MCF 10A (cell line): ENCODE data around the gene PDHX. TPM values are rescaled to one million over a fixed set of nuclear protein-coding genes. Genes with fewer than 3 reads are reported as not detected.
"Not testable (repeated sequence)": the region's sequence is repeated elsewhere in the genome, so short reads cannot be mapped to it uniquely, and the experiment has no call there.

Experiments
- BruUV-seq: library from RNA; stranded (reverse); fragments of 400-500 nt; replicated peaks from 2 replicates; lab custom pipeline; 2021; lab: Mats Ljungman, UMichigan
- CTCF ChIA-PET: fragments of 300-600 bp; sonication (Branson Sonifier 250); formaldehyde crosslinking; extraction: SDS; loops from one replicate; lab custom pipeline; 2021; ENCODE audit warnings: antibody characterized with exemption, inconsistent platforms; lab: Yijun Ruan, JAX
- POLR2A ChIA-PET: fragments of 300-600, 350-650 bp; sonication (Branson Sonifier 250); formaldehyde crosslinking; extraction: SDS; loops from one replicate; lab custom pipeline; 2020; ENCODE audit warnings: antibody characterized with exemption, inconsistent platforms; lab: Yijun Ruan, JAX
- DNase-seq: peaks from one replicate; pipeline ENCODE4 v3.0.0-alpha.2; 2018; ENCODE audit not compliant: unreplicated experiment
- H3K27ac Mint-ChIP-seq: one replicate; pipeline ENCODE4 v1.8.0; 2022; ENCODE audit warnings: mild to moderate bottlenecking, low read depth, mixed read lengths; ENCODE audit not compliant: unreplicated experiment
- H3K27me3 Mint-ChIP-seq: one replicate; pipeline ENCODE4 v1.8.0; 2022; ENCODE audit warnings: mixed read lengths; ENCODE audit not compliant: insufficient read depth, unreplicated experiment
- H3K36me3 Mint-ChIP-seq: one replicate; pipeline ENCODE4 v1.8.0; 2022; ENCODE audit warnings: mild to moderate bottlenecking, moderate library complexity, mixed read lengths; ENCODE audit not compliant: insufficient read depth, unreplicated experiment
- H3K4me1 Mint-ChIP-seq: one replicate; pipeline ENCODE4 v1.8.0; 2022; ENCODE audit warnings: mixed read lengths; ENCODE audit not compliant: insufficient read depth, unreplicated experiment
- H3K4me3 Mint-ChIP-seq: one replicate; pipeline ENCODE4 v1.8.0; 2022; ENCODE audit warnings: mild to moderate bottlenecking, moderate library complexity, mixed read lengths; ENCODE audit not compliant: unreplicated experiment
- H3K9me3 Mint-ChIP-seq: one replicate; pipeline ENCODE4 v1.8.0; 2022; ENCODE audit warnings: mixed read lengths; ENCODE audit not compliant: unreplicated experiment
- intact Hi-C: fragments of 100-400 bp; cut with micrococcal nuclease; formaldehyde crosslinking; loops from 2 replicates; pipeline ENCODE4 v1.14.1; 2022
- total RNA-seq: library from RNA; stranded (reverse); gene quantifications from 2 replicates; pipeline ENCODE4 v1.2.3, GENCODE V29; 2022
- TF ChIP-seq, protein P1 (sequence below): fragments of 200-600 bp; IDR thresholded peaks from one replicate; pipeline ENCODE4 v1.8.0; 2022; ENCODE audit warnings: antibody characterized with exemption, mild to moderate bottlenecking; ENCODE audit not compliant: unreplicated experiment

The PDHX gene
- total RNA-seq, 1 experiment from 2014 or later: 35.9 TPM

DNA sequence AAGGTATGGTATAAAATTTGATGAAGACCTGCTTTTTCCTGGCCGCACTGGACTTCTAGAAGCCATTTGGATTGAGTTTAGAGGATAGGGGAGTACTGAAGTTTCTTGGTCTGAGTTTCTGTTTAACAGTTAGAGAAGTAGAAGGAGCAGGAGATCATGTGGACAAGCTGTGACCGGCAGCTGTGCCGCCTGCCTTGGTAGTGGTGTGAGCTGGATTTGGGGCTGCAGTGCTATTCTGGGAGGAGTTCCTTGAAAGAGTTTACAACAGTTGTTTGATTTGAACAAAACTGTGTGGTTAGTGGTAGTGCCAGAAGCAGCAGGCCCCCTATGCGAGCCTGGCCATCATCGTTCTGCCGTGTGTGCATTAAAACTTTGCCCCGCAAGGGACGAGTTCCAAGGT, 105.2 kb downstream of the PDHX start:
- no peak overlapping the region for H3K27ac Mint-ChIP-seq
- intact Hi-C loops: no loop called here

DNA sequence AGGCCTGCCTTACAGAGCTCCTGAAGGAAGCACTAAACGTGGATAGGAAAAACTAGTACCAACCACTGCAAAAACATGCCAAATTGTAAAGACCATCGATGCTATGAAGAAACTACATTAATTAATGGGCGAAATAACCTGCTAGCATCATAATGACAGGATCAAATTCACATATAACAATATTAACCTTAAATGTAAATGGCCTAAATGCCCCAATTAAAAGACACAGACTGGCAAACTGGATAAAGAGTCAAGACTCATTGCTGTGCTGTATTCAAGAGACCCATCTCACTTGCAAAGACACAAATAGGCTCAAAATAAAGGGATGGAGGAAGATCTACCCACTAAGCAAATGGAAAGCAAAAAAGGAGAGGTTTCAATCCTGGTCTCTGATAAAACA, 107.5 kb downstream of the PDHX start:
- H3K4me3 Mint-ChIP-seq, H3K4me1 Mint-ChIP-seq, H3K27ac Mint-ChIP-seq, H3K36me3 Mint-ChIP-seq, H3K27me3 Mint-ChIP-seq, POLR2A ChIA-PET, intact Hi-C loops, BruUV-seq, DNase-seq: not testable (repeated sequence)
- CTCF ChIA-PET: interaction anchor here (0.6 kb wide), 1 partner anchor 1631 kb away, joined by 5 read pairs; no protein-coding TSS in a partner anchor
- H3K9me3 Mint-ChIP-seq: peaks cover 22% of the 10 kb centered on the region

More for the DNA sequence above, 105.2 kb downstream of the PDHX start:
- Mint-ChIP-seq H3K4me1 (no peaks in the 10 kb centered on the region), H3K36me3 (no peaks in the 10 kb centered on the region), H3K4me3 (no peak overlapping the region), H3K9me3 (peaks cover 22% of the 10 kb centered on the region), H3K27me3 (no peaks in the 10 kb centered on the region)
- POLR2A ChIA-PET: interaction anchor here (0.6 kb wide), 1 partner anchor 141 kb away, joined by 3 read pairs; no protein-coding TSS in a partner anchor
- CTCF ChIA-PET: interaction anchor here (0.6 to 2.0 kb wide), 3 partner anchors 9 to 1710 kb away, joined by 3 to 4 read pairs (median 3); no protein-coding TSS in a partner anchor
- no TSS peak for BruUV-seq
- DNase-seq: no peak
- TF ChIP-seq, protein P1, sequence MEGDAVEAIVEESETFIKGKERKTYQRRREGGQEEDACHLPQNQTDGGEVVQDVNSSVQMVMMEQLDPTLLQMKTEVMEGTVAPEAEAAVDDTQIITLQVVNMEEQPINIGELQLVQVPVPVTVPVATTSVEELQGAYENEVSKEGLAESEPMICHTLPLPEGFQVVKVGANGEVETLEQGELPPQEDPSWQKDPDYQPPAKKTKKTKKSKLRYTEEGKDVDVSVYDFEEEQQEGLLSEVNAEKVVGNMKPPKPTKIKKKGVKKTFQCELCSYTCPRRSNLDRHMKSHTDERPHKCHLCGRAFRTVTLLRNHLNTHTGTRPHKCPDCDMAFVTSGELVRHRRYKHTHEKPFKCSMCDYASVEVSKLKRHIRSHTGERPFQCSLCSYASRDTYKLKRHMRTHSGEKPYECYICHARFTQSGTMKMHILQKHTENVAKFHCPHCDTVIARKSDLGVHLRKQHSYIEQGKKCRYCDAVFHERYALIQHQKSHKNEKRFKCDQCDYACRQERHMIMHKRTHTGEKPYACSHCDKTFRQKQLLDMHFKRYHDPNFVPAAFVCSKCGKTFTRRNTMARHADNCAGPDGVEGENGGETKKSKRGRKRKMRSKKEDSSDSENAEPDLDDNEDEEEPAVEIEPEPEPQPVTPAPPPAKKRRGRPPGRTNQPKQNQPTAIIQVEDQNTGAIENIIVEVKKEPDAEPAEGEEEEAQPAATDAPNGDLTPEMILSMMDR: no peak

DNA sequence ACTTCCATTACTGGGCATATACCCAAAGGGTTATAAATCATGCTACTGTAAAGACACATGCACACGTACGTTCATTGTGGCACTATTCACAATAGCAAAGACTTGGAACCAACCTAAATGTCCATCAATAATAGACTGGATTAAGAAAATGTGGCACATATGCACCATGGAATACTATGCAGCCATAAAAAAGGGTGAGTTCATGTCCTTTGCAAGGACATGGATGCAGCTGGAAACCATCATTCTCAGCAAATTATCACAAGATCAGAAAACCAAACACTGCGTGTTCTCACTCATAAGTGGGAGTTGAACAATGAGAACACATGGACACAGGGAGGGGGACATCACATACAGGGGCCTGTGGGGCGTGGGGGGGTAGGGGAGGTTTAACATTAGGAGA, 111.6 kb downstream of the PDHX start:
- peaks cover 21% of the 10 kb centered on the region for H3K4me1 Mint-ChIP-seq
- intact Hi-C loops, DNase-seq, H3K27me3 Mint-ChIP-seq, H3K36me3 Mint-ChIP-seq, BruUV-seq, H3K27ac Mint-ChIP-seq, CTCF ChIA-PET, H3K4me3 Mint-ChIP-seq, POLR2A ChIA-PET: not testable (repeated sequence)
- peaks cover 14% of the 10 kb centered on the region for H3K9me3 Mint-ChIP-seq

DNA sequence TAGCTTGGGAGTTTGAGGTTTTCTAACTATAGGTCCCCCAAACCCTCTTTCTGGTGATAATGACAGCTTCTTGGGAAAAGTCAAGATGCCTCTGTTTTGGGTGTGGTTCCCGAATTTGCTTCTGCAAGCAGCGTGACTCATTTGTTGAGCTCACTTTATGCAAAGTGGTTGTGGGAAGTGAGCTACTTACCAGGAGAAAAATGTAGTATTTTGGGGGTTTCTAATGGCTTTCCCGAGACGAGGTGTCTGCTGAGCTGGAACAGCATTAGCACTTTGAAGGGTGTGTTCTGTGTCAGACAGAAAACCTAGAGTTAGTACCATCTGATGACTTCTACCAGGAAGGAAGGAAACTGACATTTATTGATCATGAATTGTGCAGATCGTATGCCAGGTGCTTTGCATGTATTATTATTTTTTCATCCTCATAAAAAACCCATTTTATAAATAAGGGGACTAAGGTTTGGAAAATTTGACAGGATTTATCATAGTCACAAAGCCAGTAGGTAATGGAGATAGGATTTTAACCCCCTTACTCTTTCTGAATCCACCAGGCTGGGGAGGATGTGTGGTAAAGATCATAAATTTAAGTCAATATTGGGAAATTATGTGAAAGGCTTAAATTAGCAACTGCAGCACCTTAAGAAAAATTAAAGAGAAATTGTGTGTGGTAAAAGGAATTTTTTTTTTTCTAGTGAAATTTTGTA, 113.7 kb downstream of the PDHX start:
- H3K4me1 Mint-ChIP-seq: peaks cover 23% of the 10 kb centered on the region
- TF ChIP-seq, protein P1: no peak
- peak overlapping the region; percentile 46 for H3K4me3 Mint-ChIP-seq
- DNase-seq: peak; percentile 68
- POLR2A ChIA-PET: interaction anchor here (0.6 to 4.4 kb wide), 28 partner anchors 9 to 510 kb away, joined by 3 to 61 read pairs (median 5); partner anchors contain the start of gene CD44
- H3K9me3 Mint-ChIP-seq: peaks cover 2% of the 10 kb centered on the region
- intact Hi-C loops: no loop called here
- BruUV-seq: TSS peak; percentile 96
- H3K36me3 Mint-ChIP-seq: no peaks in the 10 kb centered on the region
- CTCF ChIA-PET: interaction anchor here (0.7 to 3.5 kb wide), 6 partner anchors 8 to 332 kb away, joined by 3 to 16 read pairs (median 4); no protein-coding TSS in a partner anchor
- no peaks in the 10 kb centered on the region for H3K27me3 Mint-ChIP-seq
- H3K27ac Mint-ChIP-seq: peak overlapping the region; percentile 77

DNA sequence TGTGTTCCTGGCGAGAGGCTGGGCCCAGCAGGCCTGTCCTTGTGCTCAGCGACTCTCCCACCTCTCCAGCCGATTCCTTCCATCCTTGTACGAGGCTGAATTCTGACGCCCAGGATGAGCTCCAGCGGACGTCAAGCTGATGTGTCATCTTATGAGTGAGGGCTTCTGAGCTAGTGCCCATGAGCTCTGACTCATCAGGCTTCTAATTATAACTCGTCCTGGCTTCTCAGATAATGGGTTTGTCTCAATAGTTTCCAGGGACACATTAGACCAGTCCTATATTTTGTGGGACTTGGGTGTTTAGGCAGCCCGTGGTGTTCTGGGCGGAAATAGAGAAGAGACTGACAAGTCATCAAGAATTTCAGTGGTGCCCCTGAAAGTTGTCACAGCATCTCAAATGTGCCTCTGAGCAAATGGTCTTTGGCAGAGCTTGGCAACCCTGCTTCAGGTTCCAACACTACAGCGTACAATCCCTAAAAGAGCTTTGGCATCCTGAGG, 114.3 kb downstream of the PDHX start:
- ChIA-PET POLR2A (interaction anchor here (0.6 to 4.4 kb wide), 22 partner anchors 11 to 509 kb away, joined by 3 to 61 read pairs (median 5); partner anchors contain the start of gene CD44), CTCF (interaction anchor here (0.6 to 3.5 kb wide), 9 partner anchors 9 to 1614 kb away, joined by 3 to 16 read pairs (median 3); no protein-coding TSS in a partner anchor)
- BruUV-seq: no TSS peak
- peak; percentile 97 for DNase-seq
- Mint-ChIP-seq H3K27me3 (no peaks in the 10 kb centered on the region), H3K4me1 (peaks cover 30% of the 10 kb centered on the region), H3K27ac (peak overlapping the region; percentile 77), H3K9me3 (no peaks in the 10 kb centered on the region), H3K4me3 (no peak overlapping the region), H3K36me3 (no peaks in the 10 kb centered on the region)
- intact Hi-C loops: no loop called here
- TF ChIP-seq, protein P1: no peak
